Erythroblast (primary cell): ENCODE data around the gene PRSS36.

Experiments used
- GATA1 ChIP-seq: IDR thresholded peaks from 2 replicates; pipeline ENCODE4 v1.6.1; 2011; ENCODE audit warnings: low read depth, mild to moderate bottlenecking, control low read depth, low read length, moderate library complexity
- POLR2A ChIP-seq: IDR thresholded peaks from 2 replicates; pipeline ENCODE4 v1.6.1; 2011; ENCODE audit warnings: mild to moderate bottlenecking, low read length

DNA sequence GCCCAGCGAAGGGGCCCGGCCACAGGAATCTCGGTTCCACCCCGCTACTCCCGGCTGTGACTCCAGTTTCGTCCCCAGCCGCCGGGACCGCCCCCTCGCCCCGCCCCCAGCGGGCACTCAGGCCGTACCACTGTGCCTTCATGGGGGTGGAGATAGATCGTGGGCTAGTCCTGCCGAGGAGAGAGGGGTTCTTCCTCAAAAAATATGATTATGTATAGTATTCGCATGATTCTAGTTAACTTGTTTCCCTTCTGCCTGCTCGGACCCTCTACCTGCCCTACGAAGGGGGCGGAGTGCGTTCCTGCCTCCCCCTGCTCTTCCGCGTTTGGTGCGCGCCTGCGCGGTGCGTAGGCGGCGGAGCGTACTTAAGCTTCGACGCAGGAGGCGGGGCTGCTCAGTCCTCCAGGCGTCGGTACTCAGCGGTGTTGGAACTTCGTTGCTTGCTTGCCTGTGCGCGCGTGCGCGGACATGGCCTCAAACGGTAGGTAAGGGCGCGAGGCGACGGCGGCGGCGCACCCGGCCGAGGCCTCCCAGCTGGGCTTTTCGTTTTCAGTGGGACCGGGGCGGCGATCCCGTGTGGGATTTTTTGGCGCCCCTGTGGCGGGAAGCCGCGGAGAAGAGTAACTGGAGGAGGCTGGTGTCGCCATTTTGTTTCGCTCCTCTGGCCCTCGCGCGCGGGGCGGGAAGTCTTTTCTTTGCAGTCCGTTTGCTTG is 30.0 kb upstream of the PRSS36 start, which contains the start of gene FUS:
- peak; percentile 100 for TF ChIP-seq POLR2A
- TF ChIP-seq GATA1: no peak
